NCI-H2107 (cell line): Measurements from ENCODE around the gene CD34.
A peak's percentile ranks its signal among the peaks of the same experiment; 100 is the strongest.
"Not testable (repeated sequence)": the region's sequence is repeated elsewhere in the genome, so short reads cannot be mapped to it uniquely, and the experiment has no call there.

Experiments
- DNase-seq: peaks from one replicate; lab custom pipeline; 2025; lab: John Stamatoyannopoulos, UW

The CD34 gene

DNA sequence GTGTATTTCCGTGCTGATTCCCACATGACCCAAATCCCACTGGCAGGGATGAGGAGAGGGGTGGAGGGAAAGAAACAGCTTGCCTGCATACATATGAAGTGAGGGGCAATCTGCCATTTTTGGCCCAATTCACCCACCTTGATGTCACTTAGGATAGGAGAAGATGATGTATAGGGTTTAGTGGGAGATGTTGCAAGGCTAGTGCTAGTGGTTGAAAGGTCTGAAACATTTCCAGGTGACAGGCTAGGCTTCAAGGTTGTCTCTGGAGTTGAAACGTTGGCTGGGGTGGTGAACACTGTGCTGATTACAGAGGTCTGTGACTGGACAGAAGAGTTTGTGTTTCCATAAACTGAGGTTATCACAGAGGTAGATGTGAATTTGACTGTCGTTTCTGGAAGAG is 12.1 kb downstream of the CD34 start:
- DNase-seq, result no peak

DNA sequence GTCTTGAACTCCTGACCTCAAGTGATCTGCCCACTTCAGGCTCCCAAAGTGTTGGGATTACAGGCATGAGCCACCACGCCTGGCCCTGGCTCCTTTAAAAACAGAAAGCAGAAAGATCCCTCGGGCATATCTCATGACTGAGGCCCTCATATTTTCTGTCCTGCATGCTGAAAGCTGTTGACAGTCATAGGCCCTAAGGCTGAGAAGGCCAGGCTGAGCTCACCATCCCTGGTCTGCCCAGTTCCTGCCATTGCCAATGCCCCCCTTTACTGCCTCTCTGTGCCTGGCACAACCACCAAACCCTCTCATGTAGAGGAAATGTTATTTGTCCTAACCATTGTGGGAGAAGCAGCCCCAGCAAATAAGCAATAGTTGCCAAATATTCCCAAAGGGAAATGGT is 12.7 kb downstream of the CD34 start:
- DNase-seq, result no peak

DNA sequence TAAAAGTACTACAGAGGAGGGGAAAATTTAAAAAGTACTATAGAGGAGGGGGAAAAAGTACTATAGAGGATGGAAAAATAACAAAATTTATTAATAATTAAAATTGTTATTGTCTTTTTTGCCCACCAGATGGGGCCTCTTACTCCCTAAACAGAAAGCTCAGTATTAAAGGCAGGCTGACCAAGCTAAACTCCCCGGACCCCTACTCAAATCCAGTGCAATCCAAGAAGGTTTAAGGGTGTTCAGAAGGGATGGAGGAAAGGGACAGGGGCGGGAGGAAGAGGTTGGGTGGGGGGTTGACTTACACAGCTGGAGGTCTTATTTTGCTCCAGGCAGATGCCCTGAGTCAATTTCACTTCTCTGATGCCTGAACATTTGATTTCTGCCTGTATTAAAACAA is 13.7 kb downstream of the CD34 start:
- no peak for DNase-seq

DNA sequence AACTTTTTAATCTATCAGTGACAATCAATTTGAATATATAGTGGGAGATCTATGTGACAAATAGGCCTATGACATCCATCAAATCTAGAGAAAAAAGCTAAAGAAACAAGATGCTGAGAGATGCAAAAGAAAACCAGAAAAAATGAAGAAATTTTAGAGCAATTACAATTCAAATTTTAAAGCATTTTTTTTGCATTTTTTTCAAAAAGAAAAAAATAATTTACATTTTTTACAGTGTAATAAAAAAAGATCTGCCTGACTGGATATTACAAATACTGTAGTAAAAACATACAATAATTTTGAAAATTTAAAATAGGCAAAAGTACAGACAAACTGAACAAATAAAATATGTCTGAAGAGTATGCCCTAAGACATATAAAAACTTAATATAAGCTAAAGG is 14.4 kb downstream of the CD34 start:
- no peak for DNase-seq

DNA sequence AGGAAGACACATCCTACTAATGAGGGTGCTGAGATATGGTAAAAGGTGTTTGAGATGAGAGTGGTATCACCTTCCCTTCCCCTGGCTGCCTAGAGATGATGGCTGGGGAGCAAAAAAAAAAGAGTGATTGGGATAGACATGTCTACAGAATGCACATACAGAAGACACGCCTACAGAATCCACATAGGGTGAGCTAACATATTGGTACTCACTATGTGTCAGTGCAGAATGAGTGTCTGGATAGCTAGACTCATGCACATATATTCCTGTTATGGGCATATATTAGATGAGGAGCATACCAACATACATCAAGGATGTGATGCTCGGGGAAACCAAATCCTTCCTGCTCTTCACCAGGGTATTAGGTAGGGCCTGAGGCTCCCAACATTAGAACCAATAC is 16.2 kb downstream of the CD34 start:
- DNase-seq, result no peak

DNA sequence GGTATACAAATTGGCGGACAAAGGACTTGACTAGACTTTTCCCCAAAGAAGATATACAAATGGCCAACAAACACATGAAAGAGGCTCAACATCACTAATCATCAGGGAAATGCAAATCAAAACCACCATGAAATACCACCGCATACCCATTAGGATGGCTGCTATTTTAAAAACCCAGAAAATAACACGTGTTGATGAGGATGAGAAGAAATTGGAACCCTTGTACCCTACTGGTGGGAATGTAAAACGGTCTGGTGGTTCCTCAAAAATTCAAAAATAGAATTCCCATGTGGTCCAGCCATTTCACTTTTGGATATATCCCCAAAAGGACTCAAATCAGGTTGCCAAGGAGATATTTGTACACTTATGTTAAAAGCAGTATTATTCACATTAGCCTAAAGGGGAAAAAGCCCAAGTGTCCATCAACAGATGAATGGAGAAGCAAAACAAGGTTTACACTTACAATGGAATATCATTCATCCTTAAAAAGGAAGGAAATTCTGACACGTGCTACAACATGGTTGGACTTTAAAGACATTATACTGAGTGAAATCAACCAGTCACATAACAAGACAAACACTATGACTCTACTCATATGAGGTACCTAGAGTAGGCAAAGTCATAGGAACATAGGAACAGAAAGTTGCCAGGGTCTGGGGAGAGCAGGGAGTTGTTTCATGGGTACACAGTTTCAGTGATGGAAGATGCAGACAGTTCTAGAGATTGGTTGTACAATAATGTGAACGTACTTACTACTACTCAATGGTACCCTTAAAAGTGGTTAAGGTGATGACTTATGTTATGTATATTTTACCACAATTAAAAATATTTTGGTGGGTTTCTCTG is 17.0 kb downstream of the CD34 start:
- no peak for DNase-seq

DNA sequence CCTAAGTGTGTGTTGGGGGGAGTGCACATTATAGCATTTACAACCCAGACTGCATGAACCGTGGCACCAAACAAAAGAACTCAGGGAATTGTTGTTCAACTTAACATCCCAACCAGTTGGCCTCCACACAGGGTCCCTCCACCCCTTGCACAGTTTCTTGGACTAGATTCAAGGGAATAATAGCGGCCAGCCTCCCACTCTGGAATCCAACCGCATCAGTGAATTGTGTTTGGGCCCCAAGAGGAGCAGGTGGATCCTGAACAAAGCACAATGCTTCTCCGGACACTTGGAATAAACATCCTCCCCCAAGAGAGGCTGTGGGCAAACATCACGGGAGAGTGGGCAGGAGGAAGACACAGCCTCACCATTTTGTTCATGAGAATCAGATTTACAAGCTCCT is 18.2 kb downstream of the CD34 start:
- no peak for DNase-seq

DNA sequence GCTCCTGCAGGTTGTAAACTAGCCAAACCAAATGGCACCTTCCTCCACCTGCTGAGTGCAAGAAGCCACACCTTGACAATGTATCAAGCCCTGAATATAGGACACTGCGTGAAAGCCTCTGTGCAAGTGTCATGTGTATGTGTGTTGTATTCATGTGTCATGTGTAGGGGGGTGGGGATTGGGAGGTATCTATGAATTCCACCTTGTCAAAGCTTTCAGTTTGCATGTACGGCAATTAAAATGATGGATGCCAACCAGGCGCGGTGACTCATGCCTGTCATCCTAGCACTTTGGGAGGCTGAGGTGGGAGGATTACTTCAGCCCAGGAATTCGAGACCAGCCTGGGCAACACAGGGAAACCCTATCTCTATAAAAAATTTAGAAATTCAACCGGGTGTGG is 19.8 kb downstream of the CD34 start:
- no peak for DNase-seq

DNA sequence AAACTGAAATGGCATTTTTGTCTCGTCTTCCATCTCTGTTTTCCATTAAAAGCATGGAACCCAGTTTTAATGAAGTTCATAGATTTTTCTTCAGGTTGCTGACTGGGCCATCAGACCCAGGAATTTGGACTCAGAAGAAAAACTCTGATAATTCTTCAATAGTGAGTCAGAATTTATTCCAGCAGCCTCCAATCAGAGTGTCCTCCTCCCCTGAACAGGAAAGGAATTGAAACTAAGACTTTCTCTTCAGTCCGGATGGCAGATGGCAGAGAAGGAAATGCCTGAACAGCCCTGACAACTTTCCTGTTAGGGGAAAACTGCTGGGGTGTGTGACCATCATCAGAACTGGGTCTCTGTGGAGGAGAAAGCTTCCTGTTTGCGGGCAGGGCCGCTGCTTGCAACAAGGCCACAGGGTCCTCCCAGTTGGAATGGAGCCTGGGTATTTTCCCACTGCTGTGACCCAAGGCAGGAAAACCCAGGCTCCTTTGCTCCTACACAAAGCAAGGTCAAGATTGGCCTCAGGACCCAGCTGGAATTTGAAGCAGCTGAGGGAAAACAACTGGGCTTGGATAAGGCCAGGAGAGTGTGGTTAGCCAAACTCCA is 20.7 kb downstream of the CD34 start:
- no peak for DNase-seq

DNA sequence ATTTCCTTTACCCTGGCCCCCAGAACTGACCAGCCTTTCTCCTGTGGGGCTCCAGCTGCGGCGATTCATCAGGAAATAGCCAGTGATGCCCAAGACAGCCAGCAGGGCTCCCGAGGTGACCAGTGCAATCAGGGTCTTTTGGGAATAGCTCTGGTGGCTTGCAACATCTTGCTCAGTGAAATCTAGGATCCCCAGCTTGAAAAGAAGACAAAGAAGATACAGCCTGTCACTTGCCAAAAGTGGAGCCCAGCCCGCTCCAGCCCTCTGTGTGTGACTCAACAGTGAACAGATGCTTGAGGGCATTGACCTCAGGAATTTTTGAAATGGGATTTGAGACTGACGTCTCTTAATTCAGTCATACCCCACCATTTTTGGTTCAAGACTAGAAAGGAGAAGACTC is 22.3 kb downstream of the CD34 start:
- no peak for DNase-seq

DNA sequence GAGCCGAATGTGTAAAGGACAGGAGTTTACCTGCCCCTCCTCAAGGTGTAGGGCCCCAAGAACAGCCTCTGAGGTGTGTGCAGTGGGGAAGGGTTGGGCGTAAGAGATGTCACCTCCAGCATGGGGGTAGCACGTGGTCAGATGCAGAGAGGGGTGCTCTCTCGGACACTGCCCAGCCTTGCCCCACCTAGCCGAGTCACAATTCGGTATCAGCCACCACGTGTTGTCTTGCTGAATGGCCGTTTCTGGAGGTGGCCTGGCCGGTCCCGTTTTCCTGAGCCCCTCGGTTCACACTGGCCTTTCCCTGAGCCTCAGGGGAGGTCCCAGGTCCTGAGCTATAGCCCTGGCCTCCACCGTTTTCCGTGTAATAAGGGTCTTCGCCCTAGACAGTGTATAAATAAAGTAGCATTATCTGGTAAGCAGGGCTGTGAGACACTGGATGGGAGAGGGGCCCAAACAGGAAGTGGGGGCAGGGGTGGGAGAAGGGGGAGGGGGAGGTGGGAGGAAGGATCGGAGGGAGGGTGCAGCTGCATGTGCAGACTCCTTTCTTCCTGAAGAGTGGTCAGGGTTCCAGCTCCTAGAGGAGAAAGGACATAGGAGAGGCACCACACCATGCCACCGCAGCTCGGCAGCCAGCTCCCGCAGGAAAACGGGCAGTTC is 23.3 kb downstream of the CD34 start:
- no peak for DNase-seq

DNA sequence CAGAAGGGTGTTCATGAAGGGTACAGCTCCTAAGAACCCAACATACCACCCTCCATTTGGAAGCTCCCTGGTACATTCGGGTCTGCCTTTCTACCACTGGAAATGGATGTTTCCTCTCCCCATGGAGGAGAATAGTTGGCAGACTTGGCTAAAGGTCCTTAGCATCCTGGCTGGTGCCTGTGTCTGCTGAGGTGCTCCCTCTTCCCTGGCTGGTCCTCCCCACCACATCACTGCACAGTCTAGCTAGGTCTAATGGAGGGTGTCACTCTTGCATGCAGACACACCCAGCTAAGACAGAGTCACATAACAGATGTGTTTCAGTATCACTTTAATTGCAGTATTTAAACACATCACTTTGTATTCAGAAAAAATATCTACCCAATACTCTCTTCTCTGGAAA is 24.7 kb downstream of the CD34 start:
- DNase-seq, result no peak

DNA sequence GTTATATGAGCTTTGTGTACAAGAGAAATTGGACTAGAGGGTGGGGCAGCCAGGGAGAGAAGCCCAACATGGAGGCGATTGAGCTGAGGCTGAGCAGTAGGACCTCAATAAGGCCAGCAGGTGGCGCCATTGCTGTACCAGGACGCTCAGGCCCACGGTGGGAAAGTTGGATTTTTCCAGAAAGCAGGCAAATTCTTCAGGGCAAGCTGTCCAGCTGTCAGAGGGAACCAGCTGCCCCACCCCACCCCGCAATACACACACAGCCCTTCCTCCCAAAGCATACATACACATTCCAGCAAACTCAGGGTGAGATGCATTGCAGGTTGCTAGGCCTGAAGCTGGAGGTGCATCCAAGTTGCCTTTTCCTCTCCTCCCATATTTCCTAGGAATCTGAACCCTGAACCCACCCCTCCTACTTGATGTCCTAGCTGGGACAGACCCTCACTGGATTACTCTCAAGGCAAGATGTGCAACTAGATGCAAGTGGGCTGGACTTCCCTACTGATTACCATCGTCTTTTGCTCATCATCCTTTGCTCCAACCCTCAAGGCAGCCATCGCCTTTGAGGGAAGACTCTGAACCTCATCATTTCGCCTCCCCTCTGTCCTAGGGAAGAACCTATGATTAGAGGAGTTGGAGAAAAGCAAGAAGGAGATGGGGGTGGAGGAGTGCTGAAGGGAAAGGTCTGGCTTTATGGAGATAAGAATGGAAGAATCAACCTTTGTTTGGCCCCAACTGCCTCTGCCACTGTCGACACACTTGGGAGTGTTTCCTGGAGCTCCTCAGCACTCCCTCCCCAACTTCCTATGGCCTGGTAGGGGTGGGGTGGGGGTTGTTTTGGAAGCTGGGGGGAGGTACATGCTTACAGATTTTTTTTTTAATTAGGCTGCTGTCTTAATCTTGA is 25.5 kb downstream of the CD34 start:
- DNase-seq, result peak; percentile 73

DNA sequence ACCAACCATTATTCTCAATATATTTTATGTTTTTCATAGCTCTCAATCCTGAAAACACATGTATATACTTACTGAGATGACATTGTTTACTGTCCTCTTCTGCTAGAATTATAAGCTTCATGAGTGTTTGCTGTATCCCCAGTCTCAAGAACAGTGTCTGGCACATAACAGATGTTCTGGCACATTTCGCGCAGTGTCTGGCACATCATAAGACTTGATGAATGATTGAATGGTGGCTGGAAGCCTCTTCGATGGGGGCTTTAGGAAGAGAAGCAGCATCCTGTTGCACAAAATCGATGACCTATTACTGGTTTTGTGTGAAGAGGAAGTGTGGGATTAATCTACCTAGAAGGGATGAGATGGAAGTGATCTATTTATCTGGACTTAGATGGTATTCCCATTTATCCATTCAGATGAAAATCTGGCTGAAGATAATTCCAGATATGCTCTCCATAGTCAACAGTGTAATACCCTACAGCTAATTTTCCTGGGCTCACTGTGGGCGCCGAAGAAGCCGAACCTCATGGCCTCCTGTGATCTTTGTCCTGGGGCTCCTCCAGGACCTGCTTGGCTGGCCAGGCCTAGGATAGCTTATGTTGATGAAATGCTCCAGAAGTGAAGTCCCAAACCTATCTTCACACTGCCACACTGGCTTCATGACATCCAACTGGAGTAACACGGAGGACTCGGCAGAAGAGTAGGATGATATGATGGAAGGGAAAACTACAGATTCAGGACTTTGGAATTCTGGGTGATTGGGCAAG is 26.5 kb downstream of the CD34 start:
- no peak for DNase-seq

DNA sequence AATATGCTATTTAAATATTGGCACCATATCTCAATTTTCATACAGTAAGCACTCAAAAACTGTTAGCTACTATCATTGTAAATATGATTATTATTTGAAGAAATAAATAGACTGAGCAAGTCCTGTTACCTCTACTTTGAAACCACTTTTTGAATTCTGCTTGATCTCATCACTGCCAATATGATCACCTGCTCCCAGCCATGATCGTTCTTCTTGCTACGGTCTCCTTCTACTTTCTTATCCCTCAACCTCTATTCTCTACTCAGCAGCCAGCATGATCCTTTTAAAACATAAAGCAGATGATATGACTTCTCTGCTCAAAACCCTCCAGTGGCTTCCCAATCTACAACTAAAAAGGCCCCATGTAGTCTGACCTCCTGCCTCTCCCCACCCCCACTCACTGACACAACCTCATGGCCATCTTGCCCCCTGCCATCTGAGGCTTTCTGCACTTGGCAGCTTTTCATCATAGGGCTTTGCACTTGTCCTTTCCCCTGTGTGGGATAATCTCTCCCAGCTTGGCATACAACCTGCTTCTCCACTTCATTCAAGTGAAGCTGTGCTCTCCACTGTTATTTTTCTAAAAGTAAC is 27.2 kb downstream of the CD34 start:
- DNase-seq, result no peak

DNA sequence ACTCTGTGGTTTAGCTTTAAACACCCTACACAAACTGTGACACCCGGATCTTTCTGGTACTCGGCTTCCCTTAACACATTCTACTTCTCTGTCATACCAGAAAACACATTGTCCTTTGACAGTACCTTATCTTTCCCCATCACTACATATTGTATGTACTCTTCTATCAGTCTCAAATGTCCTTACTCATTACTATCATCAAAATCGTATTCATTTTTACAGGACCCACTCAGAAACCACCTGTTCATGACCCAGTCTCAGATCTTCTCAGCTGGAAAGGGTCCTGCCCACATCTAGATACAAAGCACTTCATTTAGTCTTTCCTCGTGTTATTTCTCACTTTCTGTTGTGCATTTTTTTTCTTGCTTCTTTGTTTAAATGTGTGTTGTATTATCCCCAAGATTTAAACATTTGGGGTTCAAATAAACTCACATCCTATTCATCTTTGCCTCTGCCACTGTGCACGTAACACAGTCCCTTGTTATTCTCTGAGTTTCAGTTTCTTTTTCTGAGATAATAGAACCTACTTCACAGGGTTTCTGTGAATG is 27.7 kb downstream of the CD34 start:
- no peak for DNase-seq

DNA sequence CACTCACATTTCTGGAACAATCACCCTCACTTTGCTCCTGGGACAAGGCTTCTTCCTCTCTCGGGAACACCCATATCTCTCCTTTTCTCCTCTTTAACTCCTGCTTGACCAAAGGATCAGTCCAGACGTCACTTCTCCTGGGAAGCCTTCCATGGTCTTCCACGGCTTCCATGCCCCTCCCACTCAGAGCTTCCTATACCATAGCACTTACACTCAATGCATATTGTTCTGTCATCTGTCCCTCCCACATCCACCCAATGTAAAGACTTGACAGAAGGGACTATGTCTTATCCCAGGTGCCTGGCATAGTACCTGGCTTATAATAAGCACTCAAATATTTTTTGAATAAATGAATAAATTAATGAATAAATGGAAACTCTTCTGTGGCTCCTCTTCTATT is 28.2 kb downstream of the CD34 start:
- no peak for DNase-seq

DNA sequence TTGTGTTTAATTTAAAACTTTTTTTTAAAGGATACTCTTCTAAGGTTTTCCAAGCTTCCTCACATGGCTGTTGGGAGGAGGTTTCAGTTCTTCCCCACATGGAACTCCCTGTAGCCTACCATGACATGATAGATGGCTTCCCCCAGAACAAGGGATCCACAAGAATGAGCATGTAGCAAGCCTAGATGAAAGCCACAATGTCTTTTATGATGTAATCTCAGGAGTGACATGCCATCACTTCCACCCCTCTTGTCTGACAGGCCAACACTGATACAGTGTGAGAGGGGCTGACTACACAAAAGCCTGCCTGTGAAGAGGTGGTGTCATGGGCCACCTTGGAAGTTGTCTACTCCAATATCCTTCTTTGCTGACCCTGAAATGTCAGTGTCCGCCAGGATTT is 32.0 kb downstream of the CD34 start:
- DNase-seq, result no peak

DNA sequence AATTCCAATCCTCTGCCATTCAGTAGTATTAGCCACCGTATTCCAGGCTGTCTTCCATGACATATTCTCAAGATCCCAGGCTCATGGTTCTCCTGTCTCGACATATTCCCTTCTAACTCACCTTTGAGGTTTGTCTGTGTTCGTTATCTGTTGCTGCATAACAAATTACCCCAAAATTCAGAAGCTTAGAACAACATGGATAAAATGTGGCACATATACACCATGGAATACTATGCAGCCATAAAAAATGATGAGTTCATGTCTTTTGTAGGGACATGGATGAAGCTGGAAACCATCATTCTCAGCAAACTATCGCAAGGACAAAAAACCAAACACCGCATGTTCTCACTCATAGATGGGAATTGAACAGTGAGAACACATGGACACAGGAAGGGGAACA is 33.0 kb downstream of the CD34 start:
- DNase-seq, result not testable (repeated sequence)

DNA sequence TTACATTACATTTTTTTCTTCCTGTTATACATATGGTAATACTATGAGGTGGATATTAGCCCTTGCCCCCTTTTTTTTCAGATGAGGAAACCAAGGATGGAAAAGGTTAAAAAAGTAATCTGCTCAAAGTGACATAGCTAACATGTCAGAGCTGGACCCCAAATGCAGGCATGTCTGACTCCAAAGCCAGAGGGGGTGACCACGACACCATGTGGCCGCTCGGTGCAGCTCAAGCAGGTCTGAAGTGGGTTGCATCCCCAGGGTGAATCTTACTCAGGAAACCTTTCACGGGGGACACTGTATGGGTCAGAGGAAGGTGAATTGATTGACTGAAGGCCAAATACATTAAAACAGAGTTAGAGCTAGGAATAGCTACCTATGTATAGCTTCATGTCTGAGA is 34.8 kb downstream of the CD34 start:
- no peak for DNase-seq

DNA sequence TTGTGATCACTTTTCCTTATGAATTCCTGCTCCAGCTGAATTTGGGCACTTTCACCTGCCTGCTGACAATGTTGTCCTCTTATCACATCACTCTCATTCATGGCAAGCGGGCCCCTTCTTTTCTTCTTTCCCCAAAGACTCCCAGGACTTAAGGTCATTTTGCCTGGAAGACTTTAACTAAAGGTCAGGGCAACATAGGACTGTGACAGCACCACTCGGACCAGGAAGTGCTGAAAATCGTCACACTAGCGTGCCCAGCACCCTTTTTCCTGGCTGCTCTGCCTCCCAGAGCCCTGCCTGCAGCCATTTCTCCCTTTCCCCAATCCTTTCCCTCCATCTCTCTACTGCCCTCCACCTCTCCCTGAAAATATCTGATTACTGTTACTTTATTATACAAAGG is 35.4 kb downstream of the CD34 start:
- DNase-seq, result no peak
